Measurements from ENCODE around the gene NPHP4.

DNA sequence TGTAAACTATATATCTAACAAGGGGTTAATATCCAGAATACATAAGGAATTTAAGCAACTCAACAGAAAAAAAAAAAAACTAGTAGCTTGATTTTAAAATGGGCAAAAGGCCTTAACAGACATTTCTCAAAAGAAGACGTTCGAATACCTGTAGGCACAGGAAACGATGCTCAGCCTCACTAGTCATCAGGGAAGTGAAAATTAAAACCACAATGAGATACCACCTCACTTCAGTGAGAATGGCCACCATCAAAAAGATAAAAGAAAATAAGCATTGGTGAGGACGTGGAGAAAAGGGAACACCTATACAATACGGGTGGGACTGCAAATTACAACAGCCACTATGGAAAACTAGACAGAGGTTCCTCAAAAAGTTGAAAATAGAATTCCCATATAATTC is 37.3 kb downstream of the NPHP4 start:
- TF ChIP-seq, protein P1, sequence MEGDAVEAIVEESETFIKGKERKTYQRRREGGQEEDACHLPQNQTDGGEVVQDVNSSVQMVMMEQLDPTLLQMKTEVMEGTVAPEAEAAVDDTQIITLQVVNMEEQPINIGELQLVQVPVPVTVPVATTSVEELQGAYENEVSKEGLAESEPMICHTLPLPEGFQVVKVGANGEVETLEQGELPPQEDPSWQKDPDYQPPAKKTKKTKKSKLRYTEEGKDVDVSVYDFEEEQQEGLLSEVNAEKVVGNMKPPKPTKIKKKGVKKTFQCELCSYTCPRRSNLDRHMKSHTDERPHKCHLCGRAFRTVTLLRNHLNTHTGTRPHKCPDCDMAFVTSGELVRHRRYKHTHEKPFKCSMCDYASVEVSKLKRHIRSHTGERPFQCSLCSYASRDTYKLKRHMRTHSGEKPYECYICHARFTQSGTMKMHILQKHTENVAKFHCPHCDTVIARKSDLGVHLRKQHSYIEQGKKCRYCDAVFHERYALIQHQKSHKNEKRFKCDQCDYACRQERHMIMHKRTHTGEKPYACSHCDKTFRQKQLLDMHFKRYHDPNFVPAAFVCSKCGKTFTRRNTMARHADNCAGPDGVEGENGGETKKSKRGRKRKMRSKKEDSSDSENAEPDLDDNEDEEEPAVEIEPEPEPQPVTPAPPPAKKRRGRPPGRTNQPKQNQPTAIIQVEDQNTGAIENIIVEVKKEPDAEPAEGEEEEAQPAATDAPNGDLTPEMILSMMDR (IDR thresholded peaks at IDR 0.05; ENCODE audit: extremely low read depth in 1 of 2, insufficient read depth in 1 of 2, low read depth in 1 of 2, low read length in 2 of 2): no peak
- no peak for TF ChIP-seq JUN (IDR thresholded peaks at IDR 0.05; ENCODE audit: borderline replicate concordance, insufficient read depth, insufficient read length, low read depth)
- no peak for TF ChIP-seq EZH2 (IDR thresholded peaks at IDR 0.05; ENCODE audit: borderline replicate concordance, low read depth, low read length, severe bottlenecking)
- no peak for TF ChIP-seq POLR2A (IDR thresholded peaks at IDR 0.05; ENCODE audit: low read depth, low read length)
- no peak for TF ChIP-seq FOS (IDR thresholded peaks at IDR 0.05; ENCODE audit: borderline replicate concordance, insufficient read depth, low read length)
- TF ChIP-seq POLR2AphosphoS5 (IDR thresholded peaks at IDR 0.05; ENCODE audit: insufficient read depth, low read depth, low read length): no peak

All from endothelial cell of umbilical vein (primary cell).